AG10803 (cell line): ENCODE measurements around the gene TUBA3D.
A peak's percentile ranks its signal among the peaks of the same experiment; 100 is the strongest.
"Not testable (repeated sequence)": the region's sequence is repeated elsewhere in the genome, so short reads cannot be mapped to it uniquely, and the experiment has no call there.

ENCODE experiments used
- DNase-seq: peaks from one replicate; pipeline ENCODE4 v3.0.0; 2010; ENCODE audit warnings: low read depth
- H3K4me3 ChIP-seq: 2 replicates; pipeline ENCODE4 v1.5.1; 2011; ENCODE audit warnings: mild to moderate bottlenecking, low read length, control low read depth
- TF ChIP-seq, protein P1 (sequence below): conservative IDR thresholded peaks from 2 replicates; pipeline ENCODE4 v1.5.1; 2011; ENCODE audit warnings: mild to moderate bottlenecking, low read length, control low read depth, inconsistent platforms

The TUBA3D gene

DNA sequence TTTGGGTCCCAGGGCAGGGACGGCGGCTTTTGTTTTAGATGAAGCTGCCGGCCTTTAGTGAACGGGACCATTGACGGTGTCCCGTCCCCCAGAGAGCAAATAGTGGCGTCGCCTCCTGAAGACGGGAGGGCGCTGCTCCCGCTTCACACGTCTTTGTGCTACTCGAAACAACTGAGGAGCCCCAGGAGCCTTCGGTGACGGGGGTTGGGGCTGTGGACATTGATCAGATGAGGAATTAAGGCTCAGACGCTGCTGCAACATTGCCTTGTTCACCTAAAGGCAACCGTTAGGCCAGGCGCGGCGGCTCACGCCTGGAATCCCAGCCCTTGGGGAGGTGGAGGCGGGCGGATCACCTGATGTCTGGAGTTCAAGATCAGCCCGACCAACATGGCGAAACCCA is 444 bp downstream of the TUBA3D start:
- not testable (repeated sequence) for H3K4me3 ChIP-seq, DNase-seq

DNA sequence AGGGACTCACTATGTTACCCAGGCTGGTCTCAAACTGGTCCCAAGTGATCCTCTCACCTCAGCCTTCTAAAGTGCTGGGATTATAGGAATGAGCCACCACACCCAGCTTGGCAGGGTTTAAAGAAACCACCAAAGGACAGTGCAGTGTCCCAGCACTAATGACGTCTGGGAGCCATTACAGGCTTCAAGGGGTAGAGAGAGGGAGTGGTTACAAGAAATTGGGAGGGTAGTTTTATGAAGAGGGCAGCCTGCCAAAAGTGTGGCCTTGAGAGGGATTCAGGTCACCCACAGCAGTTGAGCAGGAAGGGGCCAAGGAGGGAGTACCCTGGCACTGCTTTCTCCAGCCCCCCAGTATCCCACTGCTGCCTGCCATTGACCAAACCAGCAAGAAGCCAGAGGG is 1.3 kb downstream of the TUBA3D start:
- not testable (repeated sequence) for H3K4me3 ChIP-seq, DNase-seq

DNA sequence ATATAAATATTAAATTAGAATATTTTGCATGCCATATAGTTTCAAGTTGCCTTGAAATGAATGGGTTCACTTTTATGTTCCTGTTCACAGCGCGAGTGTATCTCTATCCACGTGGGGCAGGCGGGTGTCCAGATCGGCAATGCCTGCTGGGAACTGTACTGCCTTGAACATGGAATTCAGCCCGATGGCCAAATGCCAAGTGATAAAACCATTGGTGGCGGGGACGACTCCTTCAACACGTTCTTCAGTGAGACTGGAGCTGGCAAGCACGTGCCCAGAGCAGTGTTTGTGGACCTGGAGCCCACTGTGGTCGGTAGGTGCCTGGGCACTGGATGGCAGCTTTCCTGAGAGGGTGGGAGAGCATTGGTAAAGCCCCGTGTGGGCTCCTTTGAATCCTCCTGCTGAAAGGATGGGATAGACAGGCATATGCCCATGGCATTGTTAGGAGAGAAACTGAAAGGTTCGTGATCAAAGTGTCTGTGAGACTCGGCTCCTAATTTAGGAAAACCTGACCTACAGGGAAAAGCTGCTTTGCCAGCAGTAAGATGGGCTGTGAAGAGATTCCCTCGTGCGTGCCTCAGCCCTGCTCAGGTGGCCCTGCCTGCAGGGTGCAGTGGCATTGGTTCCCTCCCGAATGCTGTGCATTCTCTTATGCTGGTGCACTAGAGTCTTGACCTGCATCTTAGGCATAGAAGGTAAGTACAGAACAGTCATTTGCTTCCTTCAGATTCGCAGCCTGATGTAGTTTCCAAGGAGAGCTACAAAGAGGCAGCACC is 2.3 kb downstream of the TUBA3D start:
- not testable (repeated sequence) for H3K4me3 ChIP-seq, DNase-seq

DNA sequence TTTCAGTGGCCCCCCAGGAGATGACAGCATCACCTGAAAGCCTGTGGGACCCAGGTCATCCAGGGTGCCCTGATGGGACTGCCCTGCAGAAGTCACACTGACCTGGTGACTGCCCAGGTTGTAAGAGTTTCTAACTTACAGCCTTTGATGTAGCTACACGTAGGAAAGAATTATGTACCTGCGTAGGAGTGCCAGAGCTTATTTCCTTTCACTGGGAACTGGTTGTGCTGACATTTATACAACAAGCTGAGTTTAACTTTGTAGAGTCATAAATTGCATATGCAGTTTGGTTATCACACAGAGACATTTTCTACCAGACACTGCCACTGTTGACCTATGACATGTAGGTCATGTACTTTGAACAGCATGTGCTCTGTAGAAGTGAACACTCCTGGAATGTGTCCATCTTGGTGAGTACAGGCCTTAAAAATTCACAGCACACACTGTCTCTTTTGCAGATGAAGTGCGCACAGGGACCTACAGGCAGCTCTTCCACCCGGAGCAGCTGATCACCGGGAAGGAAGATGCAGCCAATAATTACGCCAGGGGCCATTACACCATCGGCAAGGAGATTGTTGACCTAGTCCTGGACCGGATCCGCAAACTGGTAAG is 3.0 kb downstream of the TUBA3D start:
- not testable (repeated sequence) for DNase-seq, H3K4me3 ChIP-seq

DNA sequence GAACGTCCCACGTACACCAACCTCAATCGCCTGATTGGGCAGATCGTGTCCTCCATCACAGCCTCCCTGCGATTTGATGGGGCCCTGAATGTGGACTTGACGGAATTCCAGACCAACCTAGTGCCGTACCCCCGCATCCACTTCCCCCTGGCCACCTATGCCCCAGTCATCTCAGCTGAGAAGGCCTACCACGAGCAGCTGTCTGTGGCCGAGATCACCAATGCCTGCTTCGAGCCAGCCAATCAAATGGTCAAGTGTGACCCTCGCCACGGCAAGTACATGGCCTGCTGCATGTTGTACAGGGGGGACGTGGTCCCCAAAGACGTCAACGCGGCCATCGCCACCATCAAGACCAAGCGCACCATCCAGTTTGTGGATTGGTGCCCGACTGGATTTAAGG is 4.4 kb downstream of the TUBA3D start:
- not testable (repeated sequence) for DNase-seq, H3K4me3 ChIP-seq

DNA sequence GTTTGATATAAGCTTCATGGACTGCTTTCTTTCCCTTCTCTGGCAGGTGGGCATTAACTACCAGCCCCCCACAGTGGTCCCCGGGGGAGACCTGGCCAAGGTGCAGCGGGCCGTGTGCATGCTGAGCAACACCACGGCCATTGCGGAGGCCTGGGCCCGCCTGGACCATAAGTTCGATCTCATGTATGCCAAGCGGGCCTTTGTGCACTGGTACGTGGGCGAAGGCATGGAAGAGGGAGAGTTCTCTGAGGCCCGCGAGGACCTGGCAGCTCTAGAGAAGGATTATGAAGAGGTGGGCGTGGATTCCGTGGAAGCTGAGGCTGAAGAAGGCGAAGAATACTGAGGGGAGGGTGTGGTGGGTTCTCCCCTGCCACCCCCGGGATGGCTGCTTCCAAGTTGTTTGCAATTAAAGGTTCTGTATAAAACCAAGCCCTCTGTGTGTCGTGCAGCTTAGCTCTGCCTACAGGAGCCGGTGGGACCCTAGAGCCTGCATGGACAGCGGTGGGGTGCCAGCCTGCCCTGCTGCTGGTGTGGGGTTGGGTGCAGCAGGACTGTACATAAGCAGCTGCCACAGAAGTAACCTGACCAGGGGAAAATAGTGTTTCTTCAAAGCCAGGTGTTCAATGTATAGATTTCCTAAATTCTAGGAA is 6.7 kb downstream of the TUBA3D start:
- H3K4me3 ChIP-seq, DNase-seq: not testable (repeated sequence)

DNA sequence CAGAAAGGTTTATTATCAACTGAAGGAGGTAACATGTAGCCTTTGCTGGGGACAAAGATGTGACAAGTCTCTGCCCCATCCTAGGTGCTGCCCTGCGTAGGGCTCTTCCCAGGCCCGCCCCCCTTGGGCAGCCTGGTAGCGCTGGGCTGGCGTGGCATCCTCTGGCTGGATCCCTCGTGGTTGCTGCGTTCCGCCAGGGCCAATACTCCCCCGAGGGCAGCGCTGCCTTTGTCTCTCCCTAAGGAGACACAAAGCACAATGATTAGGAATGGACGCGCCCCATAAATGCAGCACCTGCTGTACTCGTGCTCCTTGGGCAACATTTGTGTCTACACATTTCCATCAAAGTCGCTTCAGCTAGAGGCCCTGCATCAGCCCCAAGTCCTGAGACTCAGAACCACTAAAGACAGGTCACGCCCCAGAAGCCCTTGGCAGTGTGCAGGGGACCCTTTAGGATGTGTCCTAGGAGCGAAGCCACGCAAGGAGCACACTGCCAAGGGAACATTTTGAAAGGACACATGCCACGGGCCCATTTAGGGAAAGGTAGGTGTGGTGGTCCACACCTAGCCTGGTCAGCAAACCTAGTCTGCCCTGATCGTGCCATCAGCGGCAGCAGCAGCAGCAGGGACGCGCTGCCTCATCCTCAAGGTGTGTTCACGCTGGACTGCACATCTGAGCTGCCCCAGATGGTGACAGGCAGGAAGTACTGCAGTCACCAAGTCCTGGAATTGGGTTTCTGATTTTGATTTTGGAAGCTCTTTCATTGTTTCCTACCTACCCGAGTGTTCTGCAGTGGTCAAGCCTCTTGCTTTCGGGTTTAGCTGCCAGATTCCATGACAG is 8.3 kb downstream of the TUBA3D start:
- not testable (repeated sequence) for H3K4me3 ChIP-seq, DNase-seq

DNA sequence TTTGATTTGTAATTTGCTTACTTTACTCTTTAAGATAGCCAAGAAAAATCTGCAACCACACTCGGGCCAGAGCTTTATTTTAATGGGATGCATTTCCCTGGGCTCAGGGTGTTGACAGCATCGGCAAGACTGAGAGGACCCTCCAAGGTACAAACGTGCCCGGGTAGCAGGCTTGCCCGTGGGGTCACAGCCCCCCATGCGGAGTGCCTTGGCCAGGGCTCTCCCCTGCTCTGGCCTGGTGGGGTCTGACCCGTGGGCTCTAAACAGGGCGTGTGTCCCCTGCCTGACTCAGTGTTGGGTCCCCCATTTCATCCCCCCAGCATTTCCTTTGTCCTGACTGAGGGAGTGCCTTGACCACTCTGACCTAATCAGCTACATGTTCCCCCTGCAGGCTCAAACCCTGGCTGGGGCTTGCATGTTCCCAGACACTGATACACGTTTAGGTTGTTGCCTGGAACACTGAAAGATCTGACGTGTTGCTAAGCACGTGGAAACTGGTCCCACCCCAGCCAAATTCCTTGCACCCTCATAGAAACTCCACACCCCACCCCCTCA is 9.1 kb downstream of the TUBA3D start:
- not testable (repeated sequence) for DNase-seq, H3K4me3 ChIP-seq

DNA sequence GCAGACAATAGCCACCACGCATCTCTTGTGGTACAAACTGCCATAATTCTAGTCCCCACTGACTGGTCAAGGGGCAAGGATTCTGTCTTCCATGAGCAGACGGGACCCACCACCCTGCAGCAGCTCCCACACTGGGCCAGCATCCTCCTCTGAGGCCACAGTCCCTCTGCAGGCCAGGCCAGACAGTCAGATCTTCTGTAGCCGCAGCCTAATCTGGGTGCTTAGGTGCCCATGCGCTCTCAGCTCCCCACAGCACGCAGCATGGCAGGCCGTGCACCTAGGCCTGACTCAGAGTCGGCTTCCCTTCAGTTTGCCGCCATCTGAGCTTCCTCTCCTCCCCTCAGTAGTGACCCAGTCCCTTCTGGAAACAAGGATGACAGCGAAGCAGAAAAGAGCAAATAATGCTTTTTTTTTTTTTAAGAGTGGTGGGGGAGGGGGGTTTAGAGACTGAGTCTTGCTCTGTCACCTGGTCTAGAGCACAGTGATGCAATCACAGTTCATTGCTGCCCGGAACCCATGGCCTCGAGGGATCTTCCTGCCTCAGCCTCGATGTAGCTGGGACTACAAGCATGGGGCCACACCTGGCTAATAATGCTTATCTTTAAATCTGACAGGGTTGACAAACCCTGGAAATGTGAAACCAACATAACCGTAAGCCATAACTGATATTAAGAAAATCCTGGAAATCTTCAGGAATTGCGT is 10.4 kb downstream of the TUBA3D start:
- not testable (repeated sequence) for DNase-seq, H3K4me3 ChIP-seq

DNA sequence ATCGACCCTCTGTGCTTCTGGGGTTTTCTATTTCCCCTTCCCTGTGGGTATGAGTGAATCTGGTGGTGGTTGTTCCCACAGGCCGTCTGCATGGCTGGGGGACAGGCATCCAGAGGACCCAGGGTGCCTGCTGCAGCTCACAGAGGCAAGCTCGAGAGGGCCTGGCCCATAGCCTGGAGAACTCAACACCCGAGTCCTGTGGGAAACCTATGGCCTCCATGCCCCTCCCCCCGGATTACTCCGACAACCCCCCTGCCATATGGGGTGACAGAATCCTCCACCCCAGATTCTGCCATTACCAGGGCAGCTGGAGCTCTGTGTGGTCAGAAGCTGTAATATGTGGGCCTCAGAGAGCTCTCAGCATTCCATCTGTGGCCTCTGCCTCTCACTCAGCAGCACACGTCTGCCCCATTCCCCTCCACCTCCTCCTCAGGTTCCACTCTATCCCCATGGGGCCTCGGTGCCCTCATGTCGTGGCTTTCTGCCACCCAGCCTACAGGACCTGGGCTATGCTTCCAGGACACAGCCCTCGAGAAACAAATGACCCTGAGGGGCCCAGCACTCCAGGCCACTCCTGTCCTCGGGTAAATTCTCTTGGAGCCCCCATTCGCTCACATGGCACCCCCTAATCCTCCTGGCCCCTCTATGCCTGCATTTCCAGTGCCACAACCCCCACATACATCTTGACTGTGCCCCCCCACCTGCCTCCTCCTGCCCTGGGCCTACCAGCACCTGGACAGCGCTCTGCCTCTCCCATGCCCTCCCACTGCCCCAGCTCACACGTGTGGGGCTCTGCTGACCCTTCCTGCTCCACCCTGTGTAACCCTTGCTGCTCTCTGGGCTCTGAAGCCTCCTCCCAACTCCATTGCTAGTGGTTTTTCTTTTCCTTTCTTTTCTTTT is 12.6 kb downstream of the TUBA3D start:
- no peak for DNase-seq
- TF ChIP-seq, protein P1, sequence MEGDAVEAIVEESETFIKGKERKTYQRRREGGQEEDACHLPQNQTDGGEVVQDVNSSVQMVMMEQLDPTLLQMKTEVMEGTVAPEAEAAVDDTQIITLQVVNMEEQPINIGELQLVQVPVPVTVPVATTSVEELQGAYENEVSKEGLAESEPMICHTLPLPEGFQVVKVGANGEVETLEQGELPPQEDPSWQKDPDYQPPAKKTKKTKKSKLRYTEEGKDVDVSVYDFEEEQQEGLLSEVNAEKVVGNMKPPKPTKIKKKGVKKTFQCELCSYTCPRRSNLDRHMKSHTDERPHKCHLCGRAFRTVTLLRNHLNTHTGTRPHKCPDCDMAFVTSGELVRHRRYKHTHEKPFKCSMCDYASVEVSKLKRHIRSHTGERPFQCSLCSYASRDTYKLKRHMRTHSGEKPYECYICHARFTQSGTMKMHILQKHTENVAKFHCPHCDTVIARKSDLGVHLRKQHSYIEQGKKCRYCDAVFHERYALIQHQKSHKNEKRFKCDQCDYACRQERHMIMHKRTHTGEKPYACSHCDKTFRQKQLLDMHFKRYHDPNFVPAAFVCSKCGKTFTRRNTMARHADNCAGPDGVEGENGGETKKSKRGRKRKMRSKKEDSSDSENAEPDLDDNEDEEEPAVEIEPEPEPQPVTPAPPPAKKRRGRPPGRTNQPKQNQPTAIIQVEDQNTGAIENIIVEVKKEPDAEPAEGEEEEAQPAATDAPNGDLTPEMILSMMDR: no peak

DNA sequence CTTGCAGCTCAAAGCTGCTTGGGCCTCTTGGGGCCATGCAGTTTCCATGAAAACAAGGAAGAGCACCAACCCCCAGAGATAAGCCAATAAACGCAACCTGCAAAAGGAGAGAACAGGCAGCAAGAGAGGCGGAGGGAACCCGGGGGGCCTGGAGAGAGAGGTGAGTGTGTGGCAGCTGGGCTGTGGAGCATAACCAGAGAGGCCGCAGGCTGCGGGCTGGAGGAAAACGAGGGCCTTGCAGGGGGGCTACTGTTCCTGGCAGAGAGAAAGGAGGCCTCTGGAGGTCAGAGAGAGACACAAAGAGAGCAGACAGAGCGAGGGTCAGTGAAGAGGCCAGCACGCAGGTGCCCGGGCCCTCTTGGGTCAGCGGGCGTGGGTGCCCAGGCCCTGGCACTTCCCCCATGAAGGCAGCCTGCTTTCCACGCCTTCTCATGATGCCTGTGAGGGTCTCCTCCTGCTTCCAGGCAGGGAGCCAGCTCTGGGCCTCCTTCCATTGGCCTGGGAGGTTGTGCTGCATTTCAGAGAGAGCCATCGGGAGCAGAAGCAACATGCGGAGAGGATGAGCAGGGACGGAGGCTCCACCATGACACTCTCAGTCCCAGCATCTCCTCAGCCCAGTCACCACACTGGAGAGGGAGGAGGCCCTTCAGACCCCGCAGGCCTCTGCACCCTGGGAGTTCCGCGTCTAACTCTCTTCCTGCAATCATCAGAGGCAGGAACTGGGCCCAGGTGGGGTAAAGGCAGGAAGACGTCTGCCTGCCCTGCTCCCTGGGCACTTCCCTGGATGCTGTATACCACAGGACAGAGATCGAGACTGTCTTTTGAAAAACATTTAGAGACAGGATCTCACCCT is 14.9 kb downstream of the TUBA3D start:
- peak overlapping the region; percentile 65 for H3K4me3 ChIP-seq
- DNase-seq: peak; percentile 28

More for the DNA sequence above, 12.6 kb downstream of the TUBA3D start:
- H3K4me3 ChIP-seq: no peak overlapping the region

DNA sequence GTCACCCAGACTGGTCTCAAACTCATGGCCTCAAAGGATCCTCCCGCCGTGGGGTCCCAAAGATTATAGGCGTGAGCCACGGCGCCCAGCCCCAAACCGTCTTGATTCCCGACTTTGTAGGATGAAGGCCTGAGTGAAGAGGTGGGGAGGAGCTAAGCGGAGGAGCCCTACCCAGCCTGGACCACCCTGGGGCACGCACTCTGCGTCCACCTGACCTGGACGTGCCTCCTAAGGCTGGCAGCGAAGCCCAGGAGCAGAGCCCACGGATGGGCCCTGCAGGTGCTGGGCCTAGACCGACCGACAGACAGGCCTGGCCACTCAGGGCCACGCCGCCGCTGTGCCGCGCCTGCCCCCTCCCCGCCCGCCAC is 15.5 kb downstream of the TUBA3D start:
- H3K4me3 ChIP-seq: peak overlapping the region; percentile 65
- not testable (repeated sequence) for DNase-seq

DNA sequence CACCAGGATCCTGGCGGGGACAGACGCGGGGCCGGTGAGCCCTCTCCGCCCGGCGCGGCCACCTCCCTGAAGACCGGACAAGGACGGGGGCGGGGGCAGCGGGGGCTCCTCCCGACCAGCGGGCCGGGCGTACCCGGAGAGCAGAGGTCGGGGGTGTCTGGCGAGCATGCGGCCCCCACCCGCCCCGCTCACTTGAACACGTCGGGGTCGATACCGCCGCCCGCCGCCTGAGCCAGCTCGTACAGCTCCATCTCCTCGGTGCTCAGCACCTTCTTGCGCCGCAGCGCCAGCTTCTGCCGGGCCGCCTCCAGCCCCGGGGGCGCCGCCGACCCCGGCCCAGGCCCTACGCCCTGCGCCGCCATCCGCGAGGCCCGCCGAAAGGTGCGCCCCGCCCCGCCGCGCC is 16.1 kb downstream of the TUBA3D start, which contains the start of gene MZT2A:
Gene MZT2A (minus strand): TSS at position 383 of the 403 bp plus-strand sequence. CDS start 21 bp downstream, at position 362.
- DNase-seq: not testable (repeated sequence)
- peak within 1 kb of the TSS; percentile 87 for H3K4me3 ChIP-seq
